ENCODE measurements around the gene TRAPPC10.

DNA sequence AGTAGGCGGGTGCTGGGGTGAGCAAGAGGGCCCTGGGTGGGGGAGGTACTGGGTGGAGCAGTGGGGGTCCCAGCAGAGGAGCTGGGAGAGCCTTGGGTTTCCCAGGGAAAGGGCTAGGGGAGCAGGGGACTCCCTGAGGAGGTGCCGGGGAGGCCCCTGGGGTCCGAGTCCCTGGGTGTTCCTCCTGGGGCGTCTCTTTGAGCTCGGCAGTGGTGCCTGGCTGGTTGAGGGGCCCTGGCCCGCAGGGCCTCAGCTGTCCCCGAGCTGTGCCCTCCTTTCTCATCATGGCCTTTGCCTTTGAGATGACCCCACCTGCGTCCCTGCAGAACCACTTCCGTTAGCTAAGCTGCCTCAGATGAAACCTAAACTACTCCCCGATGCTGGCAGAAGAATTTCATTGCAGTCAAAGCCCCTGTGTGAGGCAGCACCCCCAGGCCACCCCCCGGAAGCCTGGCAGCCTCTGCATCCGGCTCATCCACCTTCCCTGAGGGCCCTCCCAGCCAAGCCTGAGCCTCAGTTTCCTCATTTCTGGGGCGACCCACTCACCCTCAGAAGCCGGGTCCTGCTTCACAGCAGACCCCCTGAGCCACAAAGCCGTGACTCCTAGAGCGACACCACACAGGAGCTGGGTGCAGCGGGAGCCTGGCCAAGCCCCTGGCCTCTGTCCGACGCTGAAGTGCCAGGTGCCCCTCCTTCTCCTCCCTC, 43.5 kb upstream of the TRAPPC10 start:
- no peak for TF ChIP-seq CTCF (IDR thresholded peaks at IDR 0.05)
- TF ChIP-seq POLR2A (IDR thresholded peaks at IDR 0.05) = no peak

Measured in uterus (tissue), 2 donors.